WTC11 (cell line): ENCODE measurements around the gene PLEKHH2. TPM values are rescaled to one million over a fixed set of nuclear protein-coding genes. Genes with fewer than 3 reads are reported as not detected.
"Not testable (repeated sequence)": the region's sequence is repeated elsewhere in the genome, so short reads cannot be mapped to it uniquely, and the experiment has no call there.

Experiments
- ATAC-seq: fragments of 200-7000 bp; cut with Tn5 transposase; 2 replicates; pipeline ENCODE4 v1.10.0; 2021; ENCODE audit warnings: mild to moderate bottlenecking, moderate library complexity
- CTCF ChIA-PET: fragments of 300-600 bp; sonication (Branson Sonifier 250); formaldehyde crosslinking; loops from one replicate; lab custom pipeline; 2021; ENCODE audit warnings: antibody characterized with exemption; lab: Charles Lee
- POLR2A ChIA-PET: fragments of 350-600 bp; sonication (Branson Sonifier 250); formaldehyde crosslinking; loops from one replicate; lab custom pipeline; 2021; ENCODE audit warnings: antibody characterized with exemption; lab: Charles Lee
- DNase-seq: peaks from one replicate; pipeline ENCODE4 v3.0.0; 2021; ENCODE audit warnings: low spot score
- H3K27ac Mint-ChIP-seq: 2 replicates; pipeline ENCODE4 v1.8.0; 2021; ENCODE audit warnings: mixed read lengths
- H3K27me3 Mint-ChIP-seq: 2 replicates; pipeline ENCODE4 v1.8.0; 2021; ENCODE audit warnings: low read depth, mild to moderate bottlenecking, moderate library complexity, mixed read lengths
- H3K36me3 Mint-ChIP-seq: 2 replicates; pipeline ENCODE4 v1.8.0; 2021; ENCODE audit warnings: mixed read lengths
- H3K4me1 Mint-ChIP-seq: 2 replicates; pipeline ENCODE4 v1.8.0; 2022; ENCODE audit warnings: mixed read lengths
- H3K4me3 Mint-ChIP-seq: 2 replicates; pipeline ENCODE4 v1.8.0; 2021; ENCODE audit warnings: mild to moderate bottlenecking, moderate library complexity, mixed read lengths
- H3K9me3 Mint-ChIP-seq: 2 replicates; pipeline ENCODE4 v1.8.0; 2021; ENCODE audit warnings: mixed read lengths
- ELF4 ChIP-seq: sonication (generic); formaldehyde crosslinking; IDR thresholded peaks from 2 replicates; pipeline ENCODE4 v1.8.1; 2022; ENCODE audit warnings: low read depth, mild to moderate bottlenecking, moderate library complexity, missing genetic modification reagents
- ESRRA ChIP-seq: sonication (generic); formaldehyde crosslinking; IDR thresholded peaks from 2 replicates; pipeline ENCODE4 v1.8.1; 2022; ENCODE audit warnings: mild to moderate bottlenecking, missing genetic modification reagents, borderline replicate concordance
- GABPB1 ChIP-seq: sonication (generic); formaldehyde crosslinking; IDR thresholded peaks from 2 replicates; pipeline ENCODE4 v1.8.1; 2023; ENCODE audit warnings: mild to moderate bottlenecking, missing genetic modification reagents
- GRHL2 ChIP-seq: fragments of 250-450 bp; sonication (Bioruptor Pico); IDR thresholded peaks from 2 replicates; pipeline ENCODE4 v1.8.0; 2022; ENCODE audit warnings: mild to moderate bottlenecking, moderate library complexity; ENCODE audit not compliant: insufficient replicate concordance, severe bottlenecking
- GTF2I ChIP-seq: fragments of 250-450 bp; sonication (Bioruptor Pico); conservative IDR thresholded peaks from 2 replicates; pipeline ENCODE4 v1.4.0; 2021; ENCODE audit warnings: mild to moderate bottlenecking
- NFATC4 ChIP-seq: fragments of 250-450 bp; sonication (Bioruptor Pico); IDR thresholded peaks from 2 replicates; pipeline ENCODE4 v1.9.0; 2021; ENCODE audit warnings: mild to moderate bottlenecking
- RELA ChIP-seq: sonication (generic); formaldehyde crosslinking; IDR thresholded peaks from 2 replicates; pipeline ENCODE4 v1.8.1; 2022; ENCODE audit warnings: missing genetic modification reagents, mild to moderate bottlenecking, borderline replicate concordance
- TCF7 ChIP-seq: sonication (generic); formaldehyde crosslinking; IDR thresholded peaks from 2 replicates; pipeline ENCODE4 v1.8.0; 2022; ENCODE audit warnings: mild to moderate bottlenecking, low read depth, missing genetic modification reagents, moderate library complexity
- ZNF121 ChIP-seq: sonication (generic); formaldehyde crosslinking; IDR thresholded peaks from 2 replicates; pipeline ENCODE4 v1.8.0; 2023; ENCODE audit warnings: missing genetic modification reagents
- ZNF232 ChIP-seq: sonication (generic); formaldehyde crosslinking; IDR thresholded peaks from 2 replicates; pipeline ENCODE4 v1.8.0; 2022; ENCODE audit warnings: mild to moderate bottlenecking, missing genetic modification reagents
- total RNA-seq: library from RNA; stranded (reverse); gene quantifications from 3 replicates; pipeline ENCODE4 v1.2.3, GENCODE V29; 2021
- TF ChIP-seq, protein P1 (sequence below): sonication (generic); formaldehyde crosslinking; IDR thresholded peaks from 2 replicates; pipeline ENCODE4 v1.8.1; 2023; ENCODE audit warnings: mild to moderate bottlenecking, moderate library complexity, missing genetic modification reagents
- TF ChIP-seq, protein P2 (sequence below): sonication (generic); formaldehyde crosslinking; IDR thresholded peaks from 2 replicates; pipeline ENCODE4 v1.8.0; 2023; ENCODE audit warnings: missing genetic modification reagents
- TF ChIP-seq, protein P3 (sequence below): sonication (generic); formaldehyde crosslinking; IDR thresholded peaks from 2 replicates; pipeline ENCODE4 v1.8.1; 2022; ENCODE audit warnings: low read depth, missing genetic modification reagents, borderline replicate concordance
- TF ChIP-seq, protein P4 (sequence below): sonication (generic); formaldehyde crosslinking; IDR thresholded peaks from 2 replicates; pipeline ENCODE4 v1.8.0; 2022; ENCODE audit warnings: mild to moderate bottlenecking, missing genetic modification reagents
- TF ChIP-seq, protein P5 (sequence below): fragments of 250-450 bp; sonication (Bioruptor Pico); IDR thresholded peaks from 2 replicates; pipeline ENCODE4 v1.9.0; 2021; ENCODE audit warnings: mild to moderate bottlenecking
- TF ChIP-seq, protein P6 (sequence below): fragments of 250-450 bp; sonication (Bioruptor Pico); conservative IDR thresholded peaks from 2 replicates; pipeline ENCODE4 v1.9.0; 2021; ENCODE audit warnings: mild to moderate bottlenecking

PLEKHH2 gene
- total RNA-seq, 1 experiment from 2014 or later = 5.8 TPM

DNA sequence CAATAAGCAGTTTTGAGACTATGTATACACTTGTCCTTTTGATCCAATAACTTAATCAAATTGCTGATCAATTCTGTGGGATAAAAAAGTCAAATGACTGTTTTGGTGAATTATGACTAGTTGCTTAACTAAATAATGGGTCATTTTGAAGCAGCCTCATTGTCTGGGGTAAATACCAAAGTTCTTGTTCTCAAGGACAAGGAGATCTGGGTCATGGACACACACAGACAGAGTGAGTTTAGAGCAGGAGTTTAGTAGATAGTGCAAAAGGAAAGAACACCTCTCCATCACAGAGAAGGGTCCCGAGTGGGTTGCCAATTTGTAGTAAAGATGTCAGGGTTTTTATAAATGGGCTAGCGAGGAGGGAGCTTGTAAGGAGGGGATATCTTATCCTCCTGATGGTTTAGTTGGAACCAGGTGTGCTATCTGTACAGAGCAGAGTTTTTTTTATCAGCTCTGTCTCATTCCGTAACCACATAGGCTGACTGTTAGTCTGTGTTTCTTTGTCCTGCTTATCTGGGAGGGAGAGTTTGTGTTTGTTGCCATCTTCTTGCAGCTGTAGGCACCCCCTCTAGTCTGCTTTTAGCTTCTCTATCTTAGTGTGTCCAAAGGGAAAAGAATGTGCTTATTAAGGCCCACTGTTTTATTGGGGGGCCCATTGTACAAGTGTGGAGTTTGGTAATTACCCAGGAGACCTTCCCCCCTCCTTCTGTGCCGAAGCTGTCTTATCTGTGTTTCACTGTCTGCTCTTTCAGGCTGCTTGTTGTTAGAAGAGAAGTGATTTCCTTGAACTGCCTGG, 87.9 kb downstream of the PLEKHH2 start:
- POLR2A ChIA-PET = no interaction called here
- ATAC-seq = no peak

DNA sequence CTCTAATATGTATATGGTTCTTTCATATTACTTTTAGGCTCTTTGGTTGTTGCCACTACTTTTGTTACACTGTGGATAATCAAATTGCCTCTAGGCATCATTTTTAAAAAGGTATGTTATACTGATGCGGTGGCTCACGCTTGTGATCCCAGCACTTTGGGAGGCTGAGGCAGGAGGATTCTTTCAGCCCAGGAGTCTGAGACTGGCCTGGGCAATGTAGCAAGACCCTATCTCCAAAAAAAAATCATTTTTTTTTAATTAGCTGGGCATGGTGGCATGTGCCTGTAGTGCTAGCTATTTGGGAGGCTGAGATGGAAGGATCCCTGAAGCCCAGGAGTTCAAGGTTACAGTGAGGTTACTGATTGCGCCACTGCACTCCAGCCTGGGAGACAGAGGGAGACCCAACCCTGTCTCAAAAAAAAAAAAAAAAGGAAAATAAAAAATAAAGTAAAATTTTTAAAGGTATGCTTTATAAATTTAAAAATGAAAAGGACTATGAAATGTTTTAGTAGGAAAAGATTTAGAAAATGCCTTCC, 88.7 kb downstream of the PLEKHH2 start:
- Mint-ChIP-seq H3K4me1 (peaks cover 21% of the 10 kb centered on the region), H3K9me3 (no peaks in the 10 kb centered on the region), H3K27ac (no peak overlapping the region), H3K4me3 (no peak overlapping the region), H3K27me3 (no peaks in the 10 kb centered on the region; the same call in 1 of the 2 replicates), H3K36me3 (no peaks in the 10 kb centered on the region)
- peak; percentile 28; the same call in 1 of the 2 replicates for TF ChIP-seq ZNF121 (CRISPR knock-in tag)
- TF ChIP-seq, protein P1, sequence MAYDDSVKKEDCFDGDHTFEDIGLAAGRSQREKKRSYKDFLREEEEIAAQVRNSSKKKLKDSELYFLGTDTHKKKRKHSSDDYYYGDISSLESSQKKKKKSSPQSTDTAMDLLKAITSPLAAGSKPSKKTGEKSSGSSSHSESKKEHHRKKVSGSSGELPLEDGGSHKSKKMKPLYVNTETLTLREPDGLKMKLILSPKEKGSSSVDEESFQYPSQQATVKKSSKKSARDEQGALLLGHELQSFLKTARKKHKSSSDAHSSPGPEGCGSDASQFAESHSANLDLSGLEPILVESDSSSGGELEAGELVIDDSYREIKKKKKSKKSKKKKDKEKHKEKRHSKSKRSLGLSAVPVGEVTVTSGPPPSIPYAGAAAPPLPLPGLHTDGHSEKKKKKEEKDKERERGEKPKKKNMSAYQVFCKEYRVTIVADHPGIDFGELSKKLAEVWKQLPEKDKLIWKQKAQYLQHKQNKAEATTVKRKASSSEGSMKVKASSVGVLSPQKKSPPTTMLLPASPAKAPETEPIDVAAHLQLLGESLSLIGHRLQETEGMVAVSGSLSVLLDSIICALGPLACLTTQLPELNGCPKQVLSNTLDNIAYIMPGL (CRISPR knock-in tag) = no peak
- TF ChIP-seq RELA (CRISPR knock-in tag) = no peak
- TF ChIP-seq GTF2I = peak; percentile 78; the same call in 1 of the 2 replicates
- ATAC-seq (no peak), DNase-seq (no peak)
- ChIA-PET CTCF (no interaction called here), POLR2A (no interaction called here)

More for the DNA sequence above, 87.9 kb downstream of the PLEKHH2 start:
- H3K4me3 Mint-ChIP-seq = no peak overlapping the region
- no peaks in the 10 kb centered on the region for H3K36me3 Mint-ChIP-seq
- no peaks in the 10 kb centered on the region for H3K27me3 Mint-ChIP-seq
- TF ChIP-seq, protein P2, sequence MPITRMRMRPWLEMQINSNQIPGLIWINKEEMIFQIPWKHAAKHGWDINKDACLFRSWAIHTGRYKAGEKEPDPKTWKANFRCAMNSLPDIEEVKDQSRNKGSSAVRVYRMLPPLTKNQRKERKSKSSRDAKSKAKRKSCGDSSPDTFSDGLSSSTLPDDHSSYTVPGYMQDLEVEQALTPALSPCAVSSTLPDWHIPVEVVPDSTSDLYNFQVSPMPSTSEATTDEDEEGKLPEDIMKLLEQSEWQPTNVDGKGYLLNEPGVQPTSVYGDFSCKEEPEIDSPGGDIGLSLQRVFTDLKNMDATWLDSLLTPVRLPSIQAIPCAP = no peak
- TF ChIP-seq, protein P3, sequence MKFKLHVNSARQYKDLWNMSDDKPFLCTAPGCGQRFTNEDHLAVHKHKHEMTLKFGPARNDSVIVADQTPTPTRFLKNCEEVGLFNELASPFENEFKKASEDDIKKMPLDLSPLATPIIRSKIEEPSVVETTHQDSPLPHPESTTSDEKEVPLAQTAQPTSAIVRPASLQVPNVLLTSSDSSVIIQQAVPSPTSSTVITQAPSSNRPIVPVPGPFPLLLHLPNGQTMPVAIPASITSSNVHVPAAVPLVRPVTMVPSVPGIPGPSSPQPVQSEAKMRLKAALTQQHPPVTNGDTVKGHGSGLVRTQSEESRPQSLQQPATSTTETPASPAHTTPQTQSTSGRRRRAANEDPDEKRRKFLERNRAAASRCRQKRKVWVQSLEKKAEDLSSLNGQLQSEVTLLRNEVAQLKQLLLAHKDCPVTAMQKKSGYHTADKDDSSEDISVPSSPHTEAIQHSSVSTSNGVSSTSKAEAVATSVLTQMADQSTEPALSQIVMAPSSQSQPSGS (CRISPR knock-in tag) = no peak
- TF ChIP-seq, protein P4, sequence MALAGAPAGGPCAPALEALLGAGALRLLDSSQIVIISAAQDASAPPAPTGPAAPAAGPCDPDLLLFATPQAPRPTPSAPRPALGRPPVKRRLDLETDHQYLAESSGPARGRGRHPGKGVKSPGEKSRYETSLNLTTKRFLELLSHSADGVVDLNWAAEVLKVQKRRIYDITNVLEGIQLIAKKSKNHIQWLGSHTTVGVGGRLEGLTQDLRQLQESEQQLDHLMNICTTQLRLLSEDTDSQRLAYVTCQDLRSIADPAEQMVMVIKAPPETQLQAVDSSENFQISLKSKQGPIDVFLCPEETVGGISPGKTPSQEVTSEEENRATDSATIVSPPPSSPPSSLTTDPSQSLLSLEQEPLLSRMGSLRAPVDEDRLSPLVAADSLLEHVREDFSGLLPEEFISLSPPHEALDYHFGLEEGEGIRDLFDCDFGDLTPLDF (CRISPR knock-in tag) = no peak
- TF ChIP-seq RELA (CRISPR knock-in tag) = no peak
- no peak for TF ChIP-seq TCF7 (CRISPR knock-in tag)
- CTCF ChIA-PET = no interaction called here
- H3K27ac Mint-ChIP-seq = peak overlapping the region; percentile 54; the same call in 1 of the 2 replicates
- no peaks in the 10 kb centered on the region for H3K9me3 Mint-ChIP-seq
- peaks cover 14% of the 10 kb centered on the region for H3K4me1 Mint-ChIP-seq
- DNase-seq = no peak

DNA sequence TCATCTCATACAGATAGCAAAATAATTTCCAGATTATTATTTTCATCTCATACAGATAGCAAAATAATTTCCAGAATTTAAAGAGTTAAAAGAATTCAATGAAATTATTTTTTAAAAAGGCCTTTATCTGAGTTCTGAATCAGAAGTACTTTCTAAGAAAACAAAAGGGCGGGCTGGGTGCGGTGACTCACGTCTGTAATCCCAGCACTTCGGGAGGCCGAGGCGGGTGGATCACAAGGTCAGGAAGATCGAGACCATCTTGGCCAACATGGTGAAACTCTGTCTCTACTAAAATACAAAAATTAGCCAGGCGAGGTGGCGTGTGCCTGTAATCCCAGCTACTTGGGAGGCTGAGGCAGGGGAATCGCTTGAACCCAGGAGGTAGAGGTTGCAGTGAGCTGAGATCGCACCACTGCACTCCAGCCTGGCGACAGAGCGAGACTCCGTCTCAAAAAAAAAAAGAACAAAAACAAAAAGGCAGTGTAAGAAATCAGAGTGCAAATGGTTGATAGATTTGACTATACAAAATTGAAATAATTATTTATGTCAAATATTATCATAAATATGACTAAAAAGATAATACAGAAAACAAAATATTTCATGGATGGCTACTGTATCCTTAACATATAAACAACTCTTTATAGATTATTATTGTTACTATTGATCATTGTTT, 90.0 kb downstream of the PLEKHH2 start:
- ATAC-seq, H3K4me3 Mint-ChIP-seq, DNase-seq, CTCF ChIA-PET, POLR2A ChIA-PET, H3K9me3 Mint-ChIP-seq, H3K27me3 Mint-ChIP-seq, H3K27ac Mint-ChIP-seq, H3K36me3 Mint-ChIP-seq: not testable (repeated sequence)
- H3K4me1 Mint-ChIP-seq = peaks cover 22% of the 10 kb centered on the region

DNA sequence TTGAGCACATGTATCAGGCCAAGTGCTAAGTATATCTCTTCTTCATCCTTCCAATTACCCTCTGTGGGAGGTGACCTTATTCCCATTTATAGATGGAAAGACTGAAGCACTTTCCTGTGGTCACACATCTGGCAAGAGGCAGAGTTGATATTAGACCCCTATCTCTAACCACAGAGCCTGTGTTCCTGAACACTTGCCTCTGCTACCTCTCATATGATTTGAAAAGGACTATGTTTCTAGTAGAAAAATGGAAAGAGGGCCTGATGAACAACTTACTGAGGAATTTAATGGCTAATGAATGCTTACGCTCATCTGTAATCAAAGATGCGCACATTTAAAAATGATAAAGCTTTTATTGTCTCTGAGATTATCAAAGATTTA, 90.6 kb downstream of the PLEKHH2 start:
- H3K27ac Mint-ChIP-seq = no peak overlapping the region
- ChIA-PET POLR2A (no interaction called here), CTCF (no interaction called here)
- no peak for ATAC-seq
- DNase-seq = no peak
- H3K4me3 Mint-ChIP-seq = no peak overlapping the region
- H3K36me3 Mint-ChIP-seq = no peaks in the 10 kb centered on the region
- peaks cover 22% of the 10 kb centered on the region for H3K4me1 Mint-ChIP-seq
- H3K27me3 Mint-ChIP-seq = no peaks in the 10 kb centered on the region; the same call in 1 of the 2 replicates
- no peaks in the 10 kb centered on the region for H3K9me3 Mint-ChIP-seq
- TF ChIP-seq, protein P1 (CRISPR knock-in tag) = no peak
- TF ChIP-seq, protein P5, sequence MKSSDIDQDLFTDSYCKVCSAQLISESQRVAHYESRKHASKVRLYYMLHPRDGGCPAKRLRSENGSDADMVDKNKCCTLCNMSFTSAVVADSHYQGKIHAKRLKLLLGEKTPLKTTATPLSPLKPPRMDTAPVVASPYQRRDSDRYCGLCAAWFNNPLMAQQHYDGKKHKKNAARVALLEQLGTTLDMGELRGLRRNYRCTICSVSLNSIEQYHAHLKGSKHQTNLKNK (CRISPR knock-in tag) = no peak
- TF ChIP-seq NFATC4 (no peak), ESRRA (CRISPR knock-in tag) (no peak), ZNF232 (no peak), GRHL2 (no peak), ELF4 (CRISPR knock-in tag) (no peak), GABPB1 (CRISPR knock-in tag) (no peak)
- TF ChIP-seq, protein P6, sequence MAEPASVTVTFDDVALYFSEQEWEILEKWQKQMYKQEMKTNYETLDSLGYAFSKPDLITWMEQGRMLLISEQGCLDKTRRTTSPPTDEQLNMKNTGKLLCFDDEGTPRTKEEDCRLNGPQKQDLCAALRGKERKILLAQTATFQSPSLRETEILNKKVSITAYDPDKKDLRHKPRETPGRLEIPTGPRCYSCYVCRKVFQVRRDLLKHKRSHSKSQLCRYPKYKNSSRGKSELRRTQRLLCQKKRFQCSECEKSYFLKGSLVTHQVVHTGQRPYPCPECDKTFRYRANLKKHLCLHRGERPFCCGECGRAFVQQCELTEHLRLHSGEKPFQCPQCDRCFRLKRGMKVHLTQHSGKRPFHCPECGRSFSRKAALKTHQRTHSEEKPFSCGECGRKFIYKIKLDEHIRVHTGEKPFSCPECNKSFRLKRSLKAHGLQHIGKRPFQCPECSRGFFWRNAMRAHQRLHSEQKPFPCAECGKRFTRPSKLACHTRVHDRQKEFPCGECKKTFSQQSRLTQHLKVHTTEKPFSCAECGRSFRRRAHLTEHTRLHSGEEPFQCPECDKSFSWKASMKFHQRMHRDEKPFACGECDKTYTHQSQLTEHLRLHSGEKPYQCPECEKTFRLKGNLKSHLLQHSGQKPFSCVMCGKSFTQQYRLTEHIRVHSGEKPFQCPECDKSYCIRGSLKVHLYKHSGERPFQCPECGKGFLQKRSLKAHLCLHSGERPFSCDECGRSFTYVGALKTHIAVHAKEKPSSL (CRISPR knock-in tag) = no peak
